ENCODE measurements around the gene SLCO1B3.

SLCO1B3 gene

DNA sequence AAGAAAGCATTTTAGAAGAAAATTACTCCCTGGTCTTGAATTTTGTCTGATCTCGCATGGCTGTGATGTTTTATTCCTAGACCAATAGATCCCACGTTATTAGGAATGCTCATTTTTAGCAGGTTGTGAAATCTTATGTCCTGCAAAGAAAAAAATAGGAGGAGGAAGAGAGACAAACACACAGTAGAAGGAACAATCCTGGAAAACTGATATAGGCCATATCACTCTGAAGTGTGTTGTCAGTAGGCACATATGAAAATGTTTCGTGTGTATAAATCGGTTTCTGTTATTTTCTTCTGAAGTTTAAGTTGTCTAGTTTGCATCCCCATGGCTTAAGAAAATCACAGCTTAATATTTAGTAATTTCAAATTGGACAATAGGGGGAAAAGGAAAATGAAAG, 12.4 kb downstream of the SLCO1B3 start:
- TF ChIP-seq, protein P1, sequence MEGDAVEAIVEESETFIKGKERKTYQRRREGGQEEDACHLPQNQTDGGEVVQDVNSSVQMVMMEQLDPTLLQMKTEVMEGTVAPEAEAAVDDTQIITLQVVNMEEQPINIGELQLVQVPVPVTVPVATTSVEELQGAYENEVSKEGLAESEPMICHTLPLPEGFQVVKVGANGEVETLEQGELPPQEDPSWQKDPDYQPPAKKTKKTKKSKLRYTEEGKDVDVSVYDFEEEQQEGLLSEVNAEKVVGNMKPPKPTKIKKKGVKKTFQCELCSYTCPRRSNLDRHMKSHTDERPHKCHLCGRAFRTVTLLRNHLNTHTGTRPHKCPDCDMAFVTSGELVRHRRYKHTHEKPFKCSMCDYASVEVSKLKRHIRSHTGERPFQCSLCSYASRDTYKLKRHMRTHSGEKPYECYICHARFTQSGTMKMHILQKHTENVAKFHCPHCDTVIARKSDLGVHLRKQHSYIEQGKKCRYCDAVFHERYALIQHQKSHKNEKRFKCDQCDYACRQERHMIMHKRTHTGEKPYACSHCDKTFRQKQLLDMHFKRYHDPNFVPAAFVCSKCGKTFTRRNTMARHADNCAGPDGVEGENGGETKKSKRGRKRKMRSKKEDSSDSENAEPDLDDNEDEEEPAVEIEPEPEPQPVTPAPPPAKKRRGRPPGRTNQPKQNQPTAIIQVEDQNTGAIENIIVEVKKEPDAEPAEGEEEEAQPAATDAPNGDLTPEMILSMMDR (IDR thresholded peaks at IDR 0.05; ENCODE audit: insufficient read depth, low read depth, low read length, missing control alignments), result no peak
- DNase-seq (ENCODE audit: low read depth), result no peak
- H3K4me3 ChIP-seq (ENCODE audit: low read length), result no peak overlapping the region

DNA sequence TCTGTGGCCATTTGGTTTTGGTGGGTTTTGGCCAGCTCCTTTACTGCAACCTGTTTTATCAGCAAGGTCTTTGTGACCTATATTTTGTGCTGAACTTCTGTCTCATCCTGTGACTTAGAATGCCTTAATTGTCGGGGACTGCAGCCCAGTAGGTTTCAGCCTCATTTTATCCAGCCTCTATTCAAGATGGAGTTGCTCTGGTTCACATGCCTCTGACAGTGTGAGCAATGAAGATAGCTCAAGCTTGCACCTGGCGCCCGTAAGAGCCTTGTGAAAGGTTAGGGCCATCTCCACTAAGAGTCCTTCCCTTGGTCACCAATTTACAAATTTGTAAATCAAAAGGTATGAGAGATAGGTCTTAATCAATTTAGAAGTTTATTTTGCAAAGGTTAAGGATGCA, 19.4 kb downstream of the SLCO1B3 start:
- no peak overlapping the region for H3K4me3 ChIP-seq (ENCODE audit: low read length)
- TF ChIP-seq, protein P1 (IDR thresholded peaks at IDR 0.05; ENCODE audit: insufficient read depth, low read depth, low read length, missing control alignments), result no peak
- DNase-seq (ENCODE audit: low read depth), result no peak

DNA sequence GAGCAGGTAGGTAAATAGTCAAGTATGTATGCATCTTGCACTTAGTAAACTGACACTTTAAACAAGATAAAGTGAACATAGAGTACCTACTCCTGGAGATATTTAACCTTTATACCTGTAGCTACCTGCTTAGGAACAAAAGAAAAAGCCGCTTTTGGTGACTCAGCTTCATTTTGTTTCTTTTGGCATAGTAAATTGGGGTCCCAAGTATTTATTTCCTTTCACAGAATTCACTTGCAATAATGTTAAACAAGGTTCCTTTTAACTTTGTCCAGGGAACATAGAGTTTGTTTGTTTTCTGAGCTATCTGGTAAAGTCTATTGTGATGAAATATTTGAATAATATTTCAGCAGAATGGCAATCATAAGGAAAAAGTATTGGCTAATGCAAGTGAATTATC, 20.0 kb downstream of the SLCO1B3 start:
- TF ChIP-seq, protein P1 (IDR thresholded peaks at IDR 0.05; ENCODE audit: insufficient read depth, low read depth, low read length, missing control alignments), result no peak
- no peak overlapping the region for H3K4me3 ChIP-seq (ENCODE audit: low read length)
- peak; percentile 0 for DNase-seq (ENCODE audit: low read depth)

DNA sequence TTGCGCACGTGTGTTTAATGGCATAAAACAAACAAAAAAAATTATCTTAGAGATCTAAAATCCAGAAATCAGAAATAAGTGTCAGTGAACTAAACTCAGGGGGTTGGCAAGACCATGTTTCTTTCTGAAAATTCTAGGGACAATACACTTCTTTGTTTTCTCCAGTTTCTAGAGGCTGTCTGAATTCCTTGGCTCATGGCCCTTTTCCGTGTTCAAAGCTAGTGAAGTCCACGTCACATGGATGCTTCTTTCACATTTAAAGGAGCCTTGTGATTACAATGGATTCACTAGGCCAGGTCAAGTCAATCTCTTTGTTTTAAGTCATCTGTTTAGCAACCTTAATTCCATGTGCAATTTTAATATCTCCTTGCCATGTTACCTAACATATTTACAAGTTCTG, 22.4 kb downstream of the SLCO1B3 start:
- TF ChIP-seq, protein P1 (IDR thresholded peaks at IDR 0.05; ENCODE audit: insufficient read depth, low read depth, low read length, missing control alignments), result no peak
- H3K4me3 ChIP-seq (ENCODE audit: low read length), result no peak overlapping the region
- no peak for DNase-seq (ENCODE audit: low read depth)

DNA sequence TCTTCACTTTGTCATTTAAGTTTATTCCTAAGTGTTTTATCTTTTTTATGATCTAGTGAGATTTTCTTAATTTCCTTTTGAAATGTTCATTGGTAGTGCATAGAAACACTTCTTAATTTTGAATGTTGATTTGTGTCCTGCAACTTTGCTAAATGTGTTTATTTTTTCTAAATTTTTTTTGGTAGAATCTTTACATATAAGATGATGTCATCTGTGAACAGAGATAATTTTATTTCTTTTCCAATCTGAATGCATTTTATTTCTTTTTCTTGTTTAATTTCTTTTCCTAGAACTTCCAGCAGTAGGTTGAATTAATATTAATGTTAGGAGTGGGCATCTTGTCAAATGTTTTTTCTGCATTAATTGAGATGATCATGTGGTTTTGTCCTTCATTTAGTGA, 42.1 kb downstream of the SLCO1B3 start:
- TF ChIP-seq, protein P1 (IDR thresholded peaks at IDR 0.05; ENCODE audit: insufficient read depth, low read depth, low read length, missing control alignments), result no peak
- no peak overlapping the region for H3K4me3 ChIP-seq (ENCODE audit: low read length)
- DNase-seq (ENCODE audit: low read depth), result no peak

DNA sequence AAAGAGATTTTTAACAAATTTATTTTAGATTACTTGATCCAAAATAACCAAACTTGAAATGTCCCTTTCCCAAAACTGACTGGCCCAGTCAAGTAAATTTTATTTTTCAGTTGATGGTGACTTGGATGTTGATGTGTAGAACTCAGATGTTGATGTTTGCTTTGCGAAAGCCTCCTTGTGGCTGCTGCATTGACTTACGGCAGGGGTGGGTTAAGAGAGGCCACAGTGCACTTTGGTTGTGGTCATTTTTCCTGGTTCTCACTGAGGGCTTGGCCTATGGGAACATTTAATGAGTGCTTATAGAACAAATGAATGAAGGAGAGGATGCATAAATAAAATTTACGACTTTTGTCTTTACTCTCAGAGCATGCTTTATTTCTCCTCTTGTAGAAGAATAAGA, 52.6 kb downstream of the SLCO1B3 start:
- TF ChIP-seq, protein P1 (IDR thresholded peaks at IDR 0.05; ENCODE audit: insufficient read depth, low read depth, low read length, missing control alignments), result no peak
- H3K4me3 ChIP-seq (ENCODE audit: low read length), result no peak overlapping the region

DNA sequence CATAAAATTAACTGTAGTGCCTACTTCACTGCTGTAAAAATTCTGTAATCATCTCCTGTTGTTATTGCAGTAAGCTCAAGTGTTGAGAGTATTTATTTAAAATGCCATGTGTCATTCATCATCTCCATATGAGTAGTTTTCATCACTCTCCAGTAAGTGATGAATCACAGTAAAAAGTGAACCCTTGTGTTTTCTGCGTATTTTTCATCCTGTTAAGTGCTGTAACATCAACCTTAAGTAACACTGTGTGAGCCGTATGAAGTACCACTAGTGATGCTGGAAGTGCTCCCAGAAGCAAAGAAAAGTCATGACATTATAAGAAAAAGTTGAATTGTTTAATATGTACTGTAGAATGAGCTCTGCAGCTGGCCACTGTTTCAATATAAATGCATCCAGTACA, 55.4 kb downstream of the SLCO1B3 start:
- no peak overlapping the region for H3K4me3 ChIP-seq (ENCODE audit: low read length)
- DNase-seq (ENCODE audit: low read depth), result no peak
- TF ChIP-seq, protein P1 (IDR thresholded peaks at IDR 0.05; ENCODE audit: insufficient read depth, low read depth, low read length, missing control alignments), result no peak

More for the DNA sequence above, 52.6 kb downstream of the SLCO1B3 start:
- no peak for DNase-seq (ENCODE audit: low read depth)
